HEK293T (cell line): Measurements from ENCODE around the gene FAM118A.

Experiments used
- BHLHE40 ChIP-seq: fragments of 450-650 bp; IDR thresholded peaks from 2 replicates; pipeline ENCODE4 v1.6.1; 2016; ENCODE audit warnings: mild to moderate bottlenecking, moderate library complexity, borderline replicate concordance
- SUZ12 ChIP-seq: fragments of 450-650 bp; IDR thresholded peaks from 2 replicates; pipeline ENCODE4 v1.6.1; 2016; ENCODE audit warnings: mild to moderate bottlenecking

GRCh38 chr22:45310977-45311531, 1.3 kb downstream of the FAM118A start:
- no peak for TF ChIP-seq BHLHE40
- no peak for TF ChIP-seq SUZ12
